ENCODE data around the gene KLHL22. TPM values are rescaled to one million over a fixed set of nuclear protein-coding genes. Genes with fewer than 3 reads are reported as not detected.

The KLHL22 gene
- total RNA-seq, 2 donors from 2014 or later, result 24.0 to 41.1 TPM

GRCh38 chr22:20439556-20439927 lies 56.1 kb downstream of the KLHL22 start:
- peaks cover 3 to 28% of the 10 kb centered on the region in 2 donors for H3K4me1 ChIP-seq (ENCODE audit: control insufficient read depth in 1 of 2, low read depth in 2 of 2)
- ATAC-seq (ENCODE audit: insufficient number of reproducible peaks, low FRiP score, low read depth) (no peak), DNase-seq (ENCODE audit: low spot score) (no peak)
- H3K9me3 ChIP-seq, result no peaks in the 10 kb centered on the region
- H3K36me3 ChIP-seq, result peaks cover 4% of the 10 kb centered on the region
- no peaks in the 10 kb centered on the region for H3K27me3 ChIP-seq (replicated peaks; ENCODE audit: insufficient read depth)
- no peak overlapping the region for H3K4me3 ChIP-seq
- peak overlapping the region in 1 of 2 donors; percentile 91 for H3K27ac ChIP-seq
- no peak for TF ChIP-seq CTCF (IDR thresholded peaks at IDR 0.05)

GRCh38 chr22:20438678-20439492 lies 56.7 kb downstream of the KLHL22 start:
- peak; percentile 27 for TF ChIP-seq CTCF (IDR thresholded peaks at IDR 0.05)
- H3K4me1 ChIP-seq (ENCODE audit: control insufficient read depth in 1 of 2, low read depth in 2 of 2), result peaks cover 3 to 28% of the 10 kb centered on the region in 2 donors
- no peak for ATAC-seq (ENCODE audit: insufficient number of reproducible peaks, low FRiP score, low read depth)
- H3K4me3 ChIP-seq, result peak overlapping the region; percentile 74
- H3K9me3 ChIP-seq, result no peaks in the 10 kb centered on the region
- H3K36me3 ChIP-seq, result no peaks in the 10 kb centered on the region
- peak overlapping the region; percentile 91 to 95 for H3K27ac ChIP-seq
- H3K27me3 ChIP-seq (replicated peaks; ENCODE audit: insufficient read depth), result no peaks in the 10 kb centered on the region
- no peak for DNase-seq (ENCODE audit: low spot score)

GRCh38 chr22:20438427-20438677 lies 57.2 kb downstream of the KLHL22 start:
- H3K27me3 ChIP-seq (replicated peaks; ENCODE audit: insufficient read depth), result no peaks in the 10 kb centered on the region
- H3K4me1 ChIP-seq (ENCODE audit: control insufficient read depth in 1 of 2, low read depth in 2 of 2), result peaks cover 3 to 28% of the 10 kb centered on the region in 2 donors
- no peaks in the 10 kb centered on the region for H3K36me3 ChIP-seq
- peak overlapping the region; percentile 74 for H3K4me3 ChIP-seq
- no peak for TF ChIP-seq CTCF (IDR thresholded peaks at IDR 0.05)
- peak overlapping the region; percentile 91 to 95 for H3K27ac ChIP-seq
- ATAC-seq (ENCODE audit: insufficient number of reproducible peaks, low FRiP score, low read depth), result no peak
- no peaks in the 10 kb centered on the region for H3K9me3 ChIP-seq
- DNase-seq (ENCODE audit: low spot score), result no peak

GRCh38 chr22:20437613-20438426 lies 57.8 kb downstream of the KLHL22 start, which contains the start of gene SCARF2:
SCARF2 (minus strand) TSS chr22:20437825; CDS start chr22:20437754, 71 bp downstream.
- Histone ChIP-seq H3K9me3 (no peaks in the 10 kb centered on the region), H3K27ac (peak within 1 kb of the TSS; percentile 91 to 95), H3K4me1 (ENCODE audit: control insufficient read depth in 1 of 2, low read depth in 2 of 2) (peaks cover 3 to 28% of the 10 kb centered on the region in 2 donors), H3K4me3 (peak within 1 kb of the TSS; percentile 74), H3K27me3 (replicated peaks; ENCODE audit: insufficient read depth) (no peaks in the 10 kb centered on the region), H3K36me3 (no peaks in the 10 kb centered on the region)
- ATAC-seq (ENCODE audit: insufficient number of reproducible peaks, low FRiP score, low read depth), result peak; percentile 57
- no peak for TF ChIP-seq CTCF (IDR thresholded peaks at IDR 0.05)
- no peak for DNase-seq (ENCODE audit: low spot score)

Measured in thoracic aorta (tissue), 2 donors.